Stimulated activated CD4-positive, alpha-beta T cell treated with anti-CD3 and anti-CD28 coated beads, Interleukin-4, amount 100 ng/mL, for 48 hours (primary cell): ENCODE results near the gene ISLR2.
A peak's percentile ranks its signal among the peaks of the same experiment; 100 is the strongest.
"Not testable (repeated sequence)": the region's sequence is repeated elsewhere in the genome, so short reads cannot be mapped to it uniquely, and the experiment has no call there.

Source experiments
- DNase-seq, 2 donors: peaks; one replicate each; pipeline ENCODE4 v3.0.0-alpha.2; 2020; ENCODE audit warnings: low read depth in 2 of 2

Gene ISLR2, protein sequence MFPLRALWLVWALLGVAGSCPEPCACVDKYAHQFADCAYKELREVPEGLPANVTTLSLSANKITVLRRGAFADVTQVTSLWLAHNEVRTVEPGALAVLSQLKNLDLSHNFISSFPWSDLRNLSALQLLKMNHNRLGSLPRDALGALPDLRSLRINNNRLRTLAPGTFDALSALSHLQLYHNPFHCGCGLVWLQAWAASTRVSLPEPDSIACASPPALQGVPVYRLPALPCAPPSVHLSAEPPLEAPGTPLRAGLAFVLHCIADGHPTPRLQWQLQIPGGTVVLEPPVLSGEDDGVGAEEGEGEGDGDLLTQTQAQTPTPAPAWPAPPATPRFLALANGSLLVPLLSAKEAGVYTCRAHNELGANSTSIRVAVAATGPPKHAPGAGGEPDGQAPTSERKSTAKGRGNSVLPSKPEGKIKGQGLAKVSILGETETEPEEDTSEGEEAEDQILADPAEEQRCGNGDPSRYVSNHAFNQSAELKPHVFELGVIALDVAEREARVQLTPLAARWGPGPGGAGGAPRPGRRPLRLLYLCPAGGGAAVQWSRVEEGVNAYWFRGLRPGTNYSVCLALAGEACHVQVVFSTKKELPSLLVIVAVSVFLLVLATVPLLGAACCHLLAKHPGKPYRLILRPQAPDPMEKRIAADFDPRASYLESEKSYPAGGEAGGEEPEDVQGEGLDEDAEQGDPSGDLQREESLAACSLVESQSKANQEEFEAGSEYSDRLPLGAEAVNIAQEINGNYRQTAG

DNA sequence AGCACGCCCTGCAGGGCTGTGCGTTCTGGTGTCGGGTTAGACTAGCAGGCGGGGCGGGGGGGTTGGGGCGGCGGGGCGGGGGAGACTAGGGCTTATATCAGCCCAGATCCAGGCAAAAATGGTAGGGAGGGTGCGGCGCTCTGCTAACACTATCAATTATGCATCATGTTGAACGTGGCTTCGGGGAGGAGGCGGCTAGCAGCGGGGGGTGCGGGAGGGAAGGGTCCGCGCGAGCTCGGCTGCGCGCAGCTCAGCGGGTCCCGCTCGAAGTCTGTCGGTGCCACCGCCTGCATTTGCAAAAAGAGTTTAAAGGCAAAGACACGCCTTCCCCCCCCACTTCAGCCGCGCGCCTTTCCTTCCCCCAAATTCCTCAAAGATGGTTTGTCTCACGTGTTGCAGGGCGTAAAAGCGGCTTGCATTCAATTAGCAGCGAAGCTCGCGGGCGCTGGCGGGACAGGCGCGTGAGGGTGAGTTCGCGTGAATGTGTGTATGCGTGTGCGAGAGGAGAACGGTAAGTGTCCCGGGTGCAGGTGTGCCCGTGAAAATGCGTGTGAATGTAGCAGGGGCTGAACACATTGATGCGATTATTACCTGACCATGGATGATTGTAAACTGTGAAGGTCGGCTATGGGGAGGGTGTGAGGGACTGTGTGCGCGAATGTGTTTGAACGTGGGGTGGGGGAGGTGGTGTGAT is at the start of gene ISLR2:
ISLR2 (plus strand) TSS at position 432 of the 694 bp plus-strand sequence. CDS start 2,169 bp downstream, outside the sequence.
- DNase-seq, result no peak

DNA sequence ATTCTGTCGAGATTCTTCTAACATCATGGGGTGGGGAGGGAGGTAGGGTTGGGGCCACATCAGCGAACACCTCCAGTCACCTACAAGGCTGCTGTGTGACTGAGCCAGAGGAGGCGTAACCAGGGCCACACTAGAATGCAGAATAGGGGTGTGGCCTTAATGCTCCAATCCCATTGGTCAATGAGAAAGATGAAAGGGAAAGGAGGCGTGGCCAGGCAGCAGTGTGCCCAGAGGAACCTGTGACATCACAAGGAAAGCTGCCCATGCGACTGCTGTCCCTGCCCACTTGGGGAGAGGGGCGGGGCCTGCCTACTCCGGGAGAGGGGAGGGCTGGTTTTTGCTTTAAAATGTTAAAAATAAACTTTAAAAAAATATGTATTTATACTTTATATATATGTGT is 47.9 kb upstream of the ISLR2 start, which contains the start of gene GOLGA6A:
GOLGA6A (minus strand) TSS at position 101 of the 400 bp plus-strand sequence; CDS start at position 60, 41 bp downstream.
- not testable (repeated sequence) for DNase-seq

DNA sequence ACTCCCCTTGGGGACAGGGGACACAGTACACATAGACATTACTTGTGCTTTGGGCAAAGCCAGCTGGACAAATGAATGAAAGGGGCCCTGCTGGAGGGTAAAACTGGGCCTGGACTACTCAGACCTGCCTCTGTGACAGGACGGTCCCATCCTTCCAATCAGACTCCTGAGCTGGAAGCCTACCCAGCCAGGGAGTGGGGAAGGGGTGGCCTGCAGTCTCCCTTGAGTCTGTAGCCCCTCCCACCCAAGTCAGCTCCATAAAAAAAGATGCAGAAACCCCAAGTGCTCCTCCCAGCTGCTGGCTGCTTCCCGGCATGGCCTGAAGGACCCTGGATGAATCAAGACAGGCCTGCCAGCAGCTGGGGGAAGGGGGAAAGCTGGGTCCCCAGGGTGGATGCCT is 35.8 kb upstream of the ISLR2 start:
- not testable (repeated sequence) for DNase-seq

DNA sequence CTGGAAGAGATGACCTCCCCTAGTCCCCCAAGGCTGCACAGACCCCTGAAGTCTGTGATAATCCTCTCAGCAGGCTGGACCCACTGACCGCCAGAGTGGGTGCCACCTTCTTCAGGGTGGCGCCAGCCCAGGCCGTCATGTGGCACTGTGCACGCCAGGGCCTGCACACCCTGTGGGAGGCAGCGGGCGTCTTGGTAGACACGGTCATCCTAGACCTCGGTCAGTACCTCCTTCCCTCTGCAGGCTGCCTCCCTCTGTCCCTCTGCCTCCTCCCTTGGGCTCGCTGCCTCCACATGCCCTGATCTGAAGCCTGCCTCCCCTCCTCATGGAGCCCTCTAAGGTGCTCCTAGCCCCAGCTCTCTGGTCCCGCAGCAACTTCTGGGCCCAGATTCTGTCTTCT is 34.8 kb upstream of the ISLR2 start:
- not testable (repeated sequence) for DNase-seq

DNA sequence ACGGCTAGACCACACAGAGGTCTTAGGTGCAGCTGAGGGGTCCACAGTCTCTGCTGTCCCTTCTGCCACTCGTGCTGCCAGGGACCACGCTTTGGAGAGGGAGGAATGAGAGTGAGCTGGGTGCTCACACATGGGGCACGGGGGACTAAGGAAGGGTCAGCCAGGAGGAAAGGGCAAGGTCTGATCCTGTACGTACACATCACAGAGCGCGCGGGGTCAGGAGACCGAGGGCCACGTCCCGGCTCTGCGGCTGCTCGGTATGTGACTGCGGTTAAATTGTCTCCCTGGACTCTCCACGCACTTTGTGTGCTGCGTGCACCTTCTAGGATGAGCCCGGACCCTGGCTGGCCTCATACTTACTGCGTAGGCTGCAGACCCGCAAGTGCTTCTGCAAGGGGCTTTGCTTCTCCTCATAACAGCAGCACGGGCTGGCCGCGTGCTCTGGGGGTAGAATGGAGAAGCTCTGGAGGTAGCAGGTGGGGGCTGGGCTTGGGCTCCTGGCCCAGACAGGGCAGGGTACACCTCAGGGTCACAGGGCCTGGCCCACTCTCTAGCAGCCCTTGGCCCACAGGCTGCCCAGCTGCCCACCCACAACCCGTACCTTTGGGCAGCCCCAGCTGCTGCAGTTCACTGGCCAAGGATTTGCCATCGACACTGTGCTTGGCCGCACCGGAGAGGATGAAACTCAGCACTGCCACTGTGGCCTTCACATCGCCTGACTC is 33.5 kb upstream of the ISLR2 start:
- DNase-seq, result not testable (repeated sequence)

DNA sequence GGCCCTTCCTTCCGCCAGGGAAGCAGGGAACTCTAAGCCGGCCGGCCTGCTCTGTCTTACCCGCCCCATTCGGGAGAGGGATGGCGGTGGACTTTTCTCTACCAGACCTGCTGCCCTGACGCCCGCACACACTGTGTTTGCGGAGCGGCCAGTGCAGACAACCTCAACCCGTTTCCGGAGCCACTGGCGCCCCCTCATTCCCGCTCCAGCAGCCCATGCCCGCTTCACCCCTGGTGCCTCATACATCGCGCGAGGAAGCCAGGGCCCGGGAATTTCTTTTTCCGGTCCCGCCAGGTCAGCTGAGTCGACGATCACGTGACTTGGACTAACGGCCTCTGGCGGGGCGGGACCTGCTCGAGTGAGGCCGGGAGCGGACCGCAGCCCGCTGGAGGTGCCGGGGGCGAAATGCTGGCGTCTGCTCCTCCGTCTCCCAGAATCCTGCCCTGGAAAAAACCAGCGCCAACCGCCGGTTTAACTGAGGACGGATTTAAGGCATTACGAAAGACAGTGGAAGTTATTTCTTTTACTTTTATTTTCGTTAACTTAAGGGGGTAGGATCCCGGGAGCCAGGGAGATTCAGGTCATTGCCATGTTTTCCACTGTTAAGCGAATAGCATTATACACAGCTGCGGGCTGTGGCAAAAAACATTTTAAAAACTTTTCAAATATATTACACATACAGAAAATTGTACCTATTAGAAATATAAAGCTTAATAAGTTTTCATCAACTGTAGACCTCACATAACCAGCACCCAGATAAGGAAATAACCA is 30.2 kb upstream of the ISLR2 start:
- peak; percentile 68 to 79 for DNase-seq

DNA sequence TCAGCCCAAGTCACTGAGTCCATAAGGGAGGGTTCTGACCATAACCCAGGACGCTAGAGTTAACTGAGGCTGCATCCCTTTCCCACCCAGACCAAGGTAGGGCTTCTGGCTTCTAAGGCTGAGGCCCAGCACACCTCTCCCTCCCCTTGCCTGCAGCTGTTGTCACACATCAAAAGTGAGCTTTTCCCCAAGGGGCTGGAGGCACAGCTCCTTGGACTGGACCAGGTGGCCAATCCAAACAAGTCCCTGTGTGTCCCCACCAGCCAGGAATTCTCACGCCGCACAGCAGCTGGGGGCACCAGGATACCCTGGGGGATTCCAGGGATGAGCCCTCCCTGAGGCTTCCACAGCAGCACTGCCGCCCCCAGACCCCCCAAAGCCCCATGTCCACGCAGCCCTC is 22.3 kb upstream of the ISLR2 start:
- no peak for DNase-seq

DNA sequence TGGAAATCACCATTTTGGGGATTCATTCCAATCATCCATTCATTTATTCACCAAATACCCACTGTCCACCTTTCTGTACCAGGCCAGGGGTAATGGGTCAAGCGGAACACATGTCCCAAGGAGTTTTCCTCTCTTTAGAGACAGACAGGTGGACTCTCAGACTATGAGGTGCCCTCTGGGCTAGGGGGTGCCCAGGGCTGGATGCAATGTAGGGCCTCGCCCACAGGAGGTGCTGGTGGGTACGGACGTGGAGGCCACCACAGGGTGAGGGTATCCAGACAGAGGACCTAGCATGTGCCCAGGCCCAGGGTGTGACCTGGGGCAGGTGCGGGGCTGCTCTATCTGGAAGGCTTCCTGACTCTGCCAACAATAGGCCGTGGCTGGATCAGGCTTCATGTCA is 21.8 kb upstream of the ISLR2 start:
- DNase-seq, result not testable (repeated sequence)

DNA sequence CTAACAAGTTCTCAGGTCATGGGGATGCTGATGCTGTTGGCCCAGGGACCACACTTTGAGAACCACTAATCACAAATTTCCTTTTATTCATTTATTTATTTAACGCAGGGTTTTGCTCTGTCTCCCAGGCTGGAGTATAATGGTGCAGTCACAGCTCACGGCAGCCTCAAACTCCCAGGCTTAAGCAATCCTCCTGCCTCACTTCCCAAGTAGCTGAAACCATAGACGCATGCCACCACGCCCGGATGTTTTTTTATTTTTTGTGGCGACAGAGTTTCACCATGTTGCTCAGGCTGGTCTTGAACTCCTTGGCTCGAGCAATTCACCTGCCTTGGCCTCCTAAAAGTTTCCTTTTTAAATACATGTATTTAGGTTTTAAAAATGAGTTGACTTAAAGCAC is 20.7 kb upstream of the ISLR2 start:
- no peak for DNase-seq

DNA sequence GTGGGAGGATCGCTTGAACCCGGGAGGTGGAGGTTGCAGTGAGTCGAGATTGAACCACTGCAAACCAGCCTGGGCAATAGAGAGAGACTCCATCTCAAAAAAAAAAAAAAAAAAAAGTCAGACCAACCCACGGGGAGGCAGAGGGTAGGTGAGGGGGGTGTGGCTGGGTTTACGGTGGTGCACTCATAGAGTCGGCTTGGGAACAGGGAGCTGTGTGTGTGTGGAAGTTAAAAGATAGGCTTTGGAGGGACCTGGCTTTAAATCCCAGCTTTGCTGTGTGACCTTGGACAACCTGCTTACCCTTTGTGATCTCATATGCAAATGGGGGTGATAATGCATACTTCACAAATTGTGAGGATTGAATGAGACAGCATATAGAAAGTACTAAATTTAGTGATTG is 10.0 kb upstream of the ISLR2 start:
- DNase-seq, result no peak

DNA sequence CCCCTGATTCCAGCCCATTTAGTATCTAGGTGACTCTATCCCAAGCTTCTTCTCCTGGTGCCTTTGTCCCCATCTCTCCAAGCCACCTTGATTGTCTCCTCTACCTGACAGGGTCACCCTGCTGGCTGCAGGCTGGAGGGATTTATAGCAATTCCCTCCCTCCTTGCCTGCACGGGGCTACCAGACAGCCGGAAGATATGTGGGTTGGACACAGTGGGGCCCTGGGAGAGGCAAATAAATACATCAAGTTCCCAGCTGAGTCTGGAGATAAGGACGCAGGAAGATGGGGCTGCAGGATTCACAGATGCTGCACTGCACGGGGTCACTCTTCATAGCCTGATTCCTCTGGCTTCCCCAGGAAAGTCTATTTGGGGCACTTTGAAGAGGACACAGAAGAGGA is 9.3 kb upstream of the ISLR2 start:
- no peak for DNase-seq

DNA sequence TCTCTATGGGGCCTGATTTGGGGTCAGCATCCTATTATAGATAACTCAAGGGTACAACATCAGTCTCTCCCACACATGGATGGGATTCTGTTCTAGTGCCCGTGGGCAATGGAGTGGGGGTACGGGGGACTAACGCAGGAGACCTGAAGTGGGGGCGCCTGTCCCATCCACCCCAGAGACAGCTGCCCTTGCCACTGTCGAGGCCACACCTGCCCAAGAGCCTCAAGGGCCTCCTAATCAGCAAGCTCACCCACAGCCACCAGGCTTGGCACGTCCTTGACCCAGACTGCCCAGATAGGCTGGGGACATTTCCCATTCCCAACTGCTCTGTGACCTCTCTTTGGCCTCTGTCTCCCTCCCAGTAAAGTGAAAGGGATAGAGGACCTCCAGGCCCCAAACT is 8.5 kb upstream of the ISLR2 start:
- no peak for DNase-seq

DNA sequence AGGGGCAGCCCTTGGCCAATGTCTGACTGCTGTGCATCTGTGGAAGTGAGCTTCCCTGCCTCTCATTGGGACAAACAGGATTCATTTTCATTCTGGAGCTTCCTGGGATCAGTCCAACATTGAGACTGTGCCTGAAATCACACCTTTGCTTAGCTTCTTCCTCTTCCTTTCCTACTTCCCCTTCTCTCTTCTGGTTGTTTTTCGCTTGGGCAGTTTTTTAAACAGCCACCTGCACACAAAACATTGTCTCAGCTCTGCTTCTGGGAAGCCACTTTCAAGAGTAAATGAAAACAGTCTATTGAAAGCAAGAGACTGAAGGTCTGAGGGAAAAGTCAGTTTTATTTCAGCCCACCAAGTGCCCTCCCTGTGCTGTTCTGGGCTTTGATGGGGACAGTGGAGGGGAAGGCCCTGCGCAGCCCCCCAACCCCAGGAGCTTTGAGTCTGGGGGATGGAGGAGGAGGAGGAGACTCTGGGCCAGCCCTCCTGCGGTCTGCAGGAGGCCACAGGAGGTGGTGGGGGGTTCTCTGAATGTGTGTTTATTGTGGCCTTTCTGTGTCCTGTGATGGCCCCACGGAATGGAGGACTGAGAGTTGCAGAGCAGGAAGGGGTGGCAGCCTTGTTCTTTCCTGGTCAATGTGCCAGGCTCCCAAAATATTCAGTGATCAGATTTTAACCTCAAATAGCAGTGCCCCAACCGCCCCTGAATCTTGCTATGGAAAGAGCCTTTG is 7.8 kb upstream of the ISLR2 start:
- no peak for DNase-seq

DNA sequence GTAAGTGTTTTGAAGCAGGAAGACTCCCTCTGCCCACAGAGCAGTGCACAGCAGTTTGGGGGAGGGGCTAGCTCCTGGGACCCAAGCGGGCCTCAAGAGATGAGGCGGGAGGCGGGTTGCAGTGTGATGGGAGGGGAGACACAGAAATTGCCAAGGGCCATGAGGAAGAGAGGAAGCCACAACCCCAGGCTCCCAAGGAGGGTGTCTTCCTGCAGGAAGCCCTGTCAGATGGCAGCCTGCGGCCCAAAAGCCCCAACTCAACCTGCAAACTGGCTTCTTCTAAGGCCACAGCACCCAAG is 7.3 kb upstream of the ISLR2 start:
- no peak for DNase-seq

DNA sequence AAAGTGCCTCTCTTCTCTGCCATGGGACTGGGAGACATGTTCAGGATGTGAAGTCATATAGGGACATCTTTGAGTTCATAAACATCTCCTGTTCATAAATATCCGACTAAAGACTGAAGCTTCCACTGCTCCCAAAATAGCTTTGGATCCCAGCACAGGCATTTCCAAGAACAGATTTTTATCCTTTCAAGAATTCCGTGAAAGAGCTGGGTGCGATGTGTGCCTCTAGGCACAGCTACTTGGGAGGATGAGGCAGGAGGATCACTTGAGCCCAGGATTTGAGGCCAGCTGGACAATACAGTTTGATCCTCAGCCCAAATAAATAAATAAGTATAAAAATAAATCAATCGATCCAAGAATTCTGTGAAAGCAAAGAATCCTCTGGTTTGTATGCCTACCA is 6.7 kb upstream of the ISLR2 start:
- DNase-seq, result no peak

DNA sequence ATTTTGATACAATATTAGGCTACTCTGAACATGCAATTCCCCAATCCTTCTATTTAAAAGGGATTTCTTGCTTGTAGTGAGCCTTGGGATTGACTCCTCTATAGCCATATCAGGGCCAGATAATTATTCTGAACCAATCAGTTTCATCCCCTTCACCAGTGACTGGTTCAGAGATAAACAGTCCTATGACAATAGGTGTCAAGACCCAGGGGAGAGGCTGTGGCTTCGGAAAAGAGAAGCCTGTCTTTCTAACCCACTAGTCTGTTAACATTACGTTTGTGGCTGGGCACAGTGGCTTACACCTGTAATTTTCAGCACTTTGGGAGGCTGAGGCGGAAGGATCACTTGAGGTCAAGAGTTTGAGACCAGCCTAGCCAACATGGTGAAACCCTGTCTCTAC is 6.2 kb upstream of the ISLR2 start:
- no peak for DNase-seq

DNA sequence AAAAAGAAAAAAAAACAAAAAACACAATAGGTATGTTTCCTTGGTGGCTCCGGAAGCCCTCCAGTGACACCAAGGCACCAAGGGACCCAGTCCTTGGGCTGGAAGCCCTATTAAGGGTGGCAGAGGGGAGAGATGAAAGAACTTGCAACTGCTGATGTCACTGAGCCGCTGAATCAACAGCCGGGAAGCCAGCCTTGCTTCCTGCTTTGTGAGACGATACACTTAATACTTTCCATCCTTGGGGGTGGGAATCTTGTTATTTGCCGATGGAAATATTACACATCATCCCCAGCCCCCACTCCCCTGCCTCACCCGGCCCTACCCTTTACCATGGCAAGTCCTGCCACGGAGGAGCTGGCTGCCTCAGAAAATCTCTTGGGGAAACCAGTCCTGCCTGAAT is 5.6 kb upstream of the ISLR2 start:
- no peak for DNase-seq

DNA sequence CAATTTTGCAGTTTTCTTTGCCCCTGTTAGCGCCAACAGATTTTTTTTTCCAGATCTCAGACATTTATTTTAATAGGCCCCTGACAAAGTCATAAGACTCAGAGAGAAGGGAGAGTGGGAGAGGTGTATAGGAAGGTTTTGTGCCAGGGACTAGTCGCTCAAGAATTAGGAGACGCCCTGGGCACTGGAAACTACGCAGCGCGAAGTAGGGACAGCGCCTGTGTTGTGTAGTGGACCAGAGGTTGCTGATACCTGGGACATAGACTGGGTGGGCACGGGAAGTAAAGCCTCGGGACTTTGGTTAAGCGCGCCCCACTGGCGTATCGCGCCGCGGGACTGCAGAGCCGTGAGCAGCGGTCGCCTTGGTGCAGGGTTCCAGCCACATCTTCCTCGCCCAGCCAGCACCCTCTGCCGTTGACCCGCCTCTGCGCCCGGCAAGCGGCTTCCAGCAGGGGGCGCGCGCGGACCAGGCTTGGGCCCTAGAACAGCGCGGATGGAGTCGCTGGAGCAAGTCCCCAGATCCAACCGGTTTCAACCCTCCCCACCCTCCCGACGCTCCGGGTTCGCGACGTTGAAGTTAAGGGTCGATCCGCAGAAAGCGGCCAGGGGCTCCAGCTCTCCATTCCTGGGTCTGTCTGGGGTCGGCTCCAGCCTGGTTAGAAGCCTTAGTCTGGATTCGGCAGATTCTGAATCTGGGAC is 3.0 kb upstream of the ISLR2 start:
- DNase-seq, result peak; percentile 83 to 94

DNA sequence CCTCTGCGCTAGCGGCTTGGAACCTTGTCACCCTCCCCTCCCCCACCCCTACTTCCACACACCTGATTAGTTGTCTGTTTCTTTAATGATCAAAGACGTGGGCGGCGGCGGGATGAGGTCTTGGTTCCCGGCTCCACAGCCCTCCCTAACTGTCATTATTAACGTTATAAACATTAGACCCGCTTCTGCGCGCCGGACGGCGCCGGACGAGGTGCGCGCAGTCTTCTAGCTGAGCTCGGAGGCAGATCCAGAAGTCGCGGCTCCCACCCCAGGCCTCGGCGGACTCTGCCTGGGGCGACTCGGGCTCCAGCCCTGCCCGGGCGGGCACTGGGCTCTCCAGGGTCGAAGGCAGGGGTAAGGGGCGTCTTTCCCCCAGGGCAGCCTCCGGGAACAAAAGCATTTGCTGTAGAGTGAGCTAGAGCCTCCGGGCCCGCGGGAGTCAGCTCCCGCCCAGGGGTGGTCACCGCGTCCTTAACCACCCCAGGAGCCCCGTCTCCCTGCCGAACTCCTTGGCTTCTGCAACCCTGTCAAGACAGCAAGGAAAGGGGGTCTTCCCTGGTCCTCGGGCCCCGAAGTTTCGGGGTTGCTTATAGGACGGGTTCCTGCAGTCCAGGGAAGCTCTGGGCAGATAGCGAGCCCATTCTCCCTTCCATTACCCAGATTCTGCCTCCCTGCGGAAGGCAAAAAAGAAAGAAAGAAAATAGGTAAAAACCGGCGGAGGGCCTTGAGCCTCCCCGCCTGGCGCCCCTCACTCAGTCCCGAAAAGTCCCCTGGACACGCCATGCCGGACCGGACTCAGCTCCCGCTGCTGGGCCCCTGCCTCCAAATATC is 2.2 kb upstream of the ISLR2 start:
- no peak for DNase-seq
